HFF-Myc (cell line): ENCODE data around the gene MRPL48.
"Not testable (repeated sequence)": the region's sequence is repeated elsewhere in the genome, so short reads cannot be mapped to it uniquely, and the experiment has no call there.

Source experiments
- DNase-seq: peaks from one replicate; pipeline ENCODE4 v3.0.0-alpha.2; 2011; ENCODE audit warnings: low read depth; ENCODE audit errors: extremely low read depth
- H3K4me3 ChIP-seq: replicated peaks from 2 replicates; pipeline ENCODE4 v1.5.1; 2011; ENCODE audit warnings: low read depth, mild to moderate bottlenecking, control low read depth, low read length
- TF ChIP-seq, protein P1 (sequence below): IDR thresholded peaks from 2 replicates; pipeline ENCODE4 v1.5.1; 2012; ENCODE audit warnings: mild to moderate bottlenecking, low read depth, low read length, control low read depth; ENCODE audit errors: missing control alignments

The MRPL48 gene

GRCh38 chr11:73750228-73750627 lies 37.4 kb upstream of the MRPL48 start:
- H3K4me3 ChIP-seq: no peak overlapping the region
- no peak for DNase-seq
- TF ChIP-seq, protein P1, sequence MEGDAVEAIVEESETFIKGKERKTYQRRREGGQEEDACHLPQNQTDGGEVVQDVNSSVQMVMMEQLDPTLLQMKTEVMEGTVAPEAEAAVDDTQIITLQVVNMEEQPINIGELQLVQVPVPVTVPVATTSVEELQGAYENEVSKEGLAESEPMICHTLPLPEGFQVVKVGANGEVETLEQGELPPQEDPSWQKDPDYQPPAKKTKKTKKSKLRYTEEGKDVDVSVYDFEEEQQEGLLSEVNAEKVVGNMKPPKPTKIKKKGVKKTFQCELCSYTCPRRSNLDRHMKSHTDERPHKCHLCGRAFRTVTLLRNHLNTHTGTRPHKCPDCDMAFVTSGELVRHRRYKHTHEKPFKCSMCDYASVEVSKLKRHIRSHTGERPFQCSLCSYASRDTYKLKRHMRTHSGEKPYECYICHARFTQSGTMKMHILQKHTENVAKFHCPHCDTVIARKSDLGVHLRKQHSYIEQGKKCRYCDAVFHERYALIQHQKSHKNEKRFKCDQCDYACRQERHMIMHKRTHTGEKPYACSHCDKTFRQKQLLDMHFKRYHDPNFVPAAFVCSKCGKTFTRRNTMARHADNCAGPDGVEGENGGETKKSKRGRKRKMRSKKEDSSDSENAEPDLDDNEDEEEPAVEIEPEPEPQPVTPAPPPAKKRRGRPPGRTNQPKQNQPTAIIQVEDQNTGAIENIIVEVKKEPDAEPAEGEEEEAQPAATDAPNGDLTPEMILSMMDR: no peak

GRCh38 chr11:73750862-73751261 lies 36.8 kb upstream of the MRPL48 start:
- DNase-seq: not testable (repeated sequence)

GRCh38 chr11:73752216-73752867 lies 35.3 kb upstream of the MRPL48 start:
- DNase-seq: no peak
- TF ChIP-seq, protein P1: no peak

More at GRCh38 chr11:73750862-73751261, 36.8 kb upstream of the MRPL48 start:
- not testable (repeated sequence) for H3K4me3 ChIP-seq

GRCh38 chr11:73752903-73753302 lies 34.8 kb upstream of the MRPL48 start:
- H3K4me3 ChIP-seq: no peak overlapping the region
- TF ChIP-seq, protein P1: no peak
- no peak for DNase-seq

More at GRCh38 chr11:73752216-73752867, 35.3 kb upstream of the MRPL48 start:
- no peak overlapping the region for H3K4me3 ChIP-seq

DNA sequence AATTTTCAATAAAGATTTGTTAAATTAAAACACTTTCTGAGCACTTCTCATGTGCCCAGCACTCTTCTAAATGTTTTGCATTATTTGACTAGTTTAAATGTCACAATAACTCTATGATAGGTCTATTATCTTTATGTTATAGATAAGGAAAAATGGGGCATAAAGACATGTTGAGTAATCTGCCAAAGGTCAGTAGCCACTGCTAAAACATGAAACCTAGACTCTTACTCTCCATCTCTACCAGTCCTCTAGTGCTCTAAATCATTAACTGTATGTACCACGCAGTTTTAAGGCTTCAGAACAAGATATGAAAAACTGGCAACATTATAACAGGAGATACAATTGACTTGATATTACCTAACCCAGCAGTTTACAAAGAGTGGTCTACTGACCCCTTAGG lies 33.7 kb upstream of the MRPL48 start:
- TF ChIP-seq, protein P1: no peak
- no peak overlapping the region for H3K4me3 ChIP-seq
- DNase-seq: no peak

GRCh38 chr11:73755670-73756069 lies 32.0 kb upstream of the MRPL48 start:
- TF ChIP-seq, protein P1: no peak
- H3K4me3 ChIP-seq: no peak overlapping the region
- DNase-seq: no peak

DNA sequence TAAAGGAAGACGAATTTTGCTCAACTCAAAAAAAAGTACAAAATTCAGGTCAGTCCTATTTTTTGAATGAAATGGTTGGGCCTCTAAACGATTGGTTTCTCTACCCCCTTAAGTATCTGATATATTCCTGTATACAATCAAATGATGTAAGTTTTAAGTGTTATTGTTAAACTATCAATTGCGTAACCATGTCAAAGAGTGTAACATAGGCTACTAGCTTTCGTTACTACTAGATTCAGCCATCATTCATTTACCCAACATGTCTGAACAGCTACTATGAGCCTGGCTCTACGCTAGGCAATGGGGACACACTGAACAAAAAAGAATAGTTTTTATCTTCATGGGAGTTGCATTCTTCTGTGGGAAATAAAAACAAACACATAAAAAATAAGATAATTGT lies 30.1 kb upstream of the MRPL48 start:
- DNase-seq: no peak
- TF ChIP-seq, protein P1: no peak
- H3K4me3 ChIP-seq: no peak overlapping the region
